ENCODE results near the gene RHBDD2.

- no peak for TF ChIP-seq CTCF (IDR thresholded peaks at IDR 0.05)
- no peak for TF ChIP-seq POLR2A (IDR thresholded peaks at IDR 0.05)
Measured at GRCh38 chr7:75872073-75872782, 6.6 kb upstream of the RHBDD2 start.
